GM12878 (cell line): ENCODE results near the gene SESN3. TPM values are rescaled to one million over a fixed set of nuclear protein-coding genes. Genes with fewer than 3 reads are reported as not detected.

ENCODE experiments used
- ATAC-seq: fragments of 200-7000 bp; cut with Tn5 transposase; 3 replicates; pipeline ENCODE4 v1.9.1; 2020; ENCODE audit warnings: mild to moderate bottlenecking, moderate library complexity
- BruUV-seq: library from RNA; stranded (reverse); fragments of 400-500 nt; replicated peaks from 2 replicates; lab custom pipeline; 2021; lab: Mats Ljungman, UMichigan
- CTCF ChIA-PET: fragments of 300-600 bp; sonication (Branson Sonifier 250); formaldehyde crosslinking; extraction: SDS; loops from one replicate; lab custom pipeline; 2021; ENCODE audit warnings: inconsistent platforms; lab: Yijun Ruan, JAX
- POLR2A ChIA-PET: fragments of 350-600 bp; formaldehyde crosslinking; extraction: SDS; loops from one replicate; lab custom pipeline; 2021; ENCODE audit warnings: inconsistent platforms; lab: Charles Lee
- RAD21 ChIA-PET: fragments of 300-600 bp; sonication (Branson Sonifier 250); formaldehyde crosslinking; loops from one replicate; lab custom pipeline; 2023; ENCODE audit warnings: antibody characterized with exemption; ENCODE audit not compliant: unreplicated experiment; lab: Charles Lee
- SMC1A ChIA-PET: fragments of 300-600 bp; sonication (Branson Sonifier 250); formaldehyde crosslinking; loops from one replicate; lab custom pipeline; 2023; ENCODE audit not compliant: unreplicated experiment, uncharacterized antibody; lab: Charles Lee
- DNase-seq: peaks from one replicate; pipeline ENCODE4 v3.0.0-alpha.2; 2011; ENCODE audit warnings: low read depth, low spot score
- FAIRE-seq: peaks from 3 replicates; lab custom pipeline; 2011; peaks lifted over from hg19 to GRCh38; lab: Jason Lieb, UNC
- H2AFZ ChIP-seq: 2 replicates; pipeline ENCODE4 v1.6.0; 2011; ENCODE audit warnings: low read depth, low read length, control low read depth; ENCODE audit not compliant: control insufficient read depth
- H3K27ac ChIP-seq: 2 replicates; pipeline ENCODE4 v1.5.1; 2011; ENCODE audit warnings: control low read depth; ENCODE audit not compliant: control insufficient read depth, insufficient read depth
- H3K27me3 ChIP-seq, 2 experiments: replicated peaks in 1 of 2; 2 replicates each; pipeline versions ENCODE4 v1.6.0 to v1.6.1; 2011; ENCODE audit warnings: low read length in 1 of 2; ENCODE audit not compliant: control insufficient read depth in 2 of 2, insufficient read depth in 2 of 2
- H3K36me3 ChIP-seq, 2 experiments: 2 replicates each; pipeline ENCODE4 v1.5.1; 2011; ENCODE audit warnings: low read length in 1 of 2; ENCODE audit not compliant: control insufficient read depth in 2 of 2, insufficient read depth in 2 of 2
- H3K4me1 ChIP-seq: 2 replicates; pipeline ENCODE4 v1.6.1; 2011; ENCODE audit warnings: mild to moderate bottlenecking, low read length, moderate library complexity, mixed read lengths; ENCODE audit not compliant: control insufficient read depth, insufficient read depth
- H3K4me2 ChIP-seq: 2 replicates; pipeline ENCODE4 v1.6.0; 2011; ENCODE audit warnings: control low read depth; ENCODE audit not compliant: control insufficient read depth, insufficient read depth
- H3K4me3 ChIP-seq: fragments of 200-600 bp; sonication (generic); 2 replicates; pipeline ENCODE4 v1.5.1; 2016
- H3K79me2 ChIP-seq: 2 replicates; pipeline ENCODE4 v1.6.0; 2011; ENCODE audit warnings: low read length; ENCODE audit not compliant: control insufficient read depth, insufficient read depth
- H3K9ac ChIP-seq: 2 replicates; pipeline ENCODE4 v1.8.0; 2011; ENCODE audit warnings: low read length, control low read depth, mixed read lengths; ENCODE audit not compliant: control insufficient read depth, insufficient read depth
- H3K9me3 ChIP-seq: replicated peaks from 3 replicates; pipeline ENCODE4 v1.5.1; 2011; ENCODE audit warnings: mild to moderate bottlenecking, low read length; ENCODE audit not compliant: control insufficient read depth, insufficient read depth
- H4K20me1 ChIP-seq: 2 replicates; pipeline ENCODE4 v1.6.0; 2011; ENCODE audit not compliant: control insufficient read depth, insufficient read depth
- BACH1 ChIP-seq: fragments of 450-650 bp; IDR thresholded peaks from 2 replicates; pipeline ENCODE4 v1.6.1; 2017; ENCODE audit warnings: mild to moderate bottlenecking, borderline replicate concordance
- HCFC1 ChIP-seq: fragments of 150-350 bp; IDR thresholded peaks from 2 replicates; pipeline ENCODE4 v1.6.1; 2014; ENCODE audit warnings: low read length
- HDAC6 ChIP-seq: fragments of 200-600 bp; sonication (generic); IDR thresholded peaks from one replicate; pipeline ENCODE4 v1.8.0; 2017; ENCODE audit warnings: antibody characterized with exemption; ENCODE audit not compliant: unreplicated experiment
- STAT3 ChIP-seq: IDR thresholded peaks from 2 replicates; pipeline ENCODE4 v1.6.1; 2011; ENCODE audit warnings: low read depth, low read length, improper control_type of control experiment
- USF2 ChIP-seq: IDR thresholded peaks from 2 replicates; pipeline ENCODE4 v1.6.1; 2011; ENCODE audit warnings: low read depth, low read length, improper control_type of control experiment, borderline replicate concordance
- WRNIP1 ChIP-seq: IDR thresholded peaks from 2 replicates; pipeline ENCODE4 v1.6.1; 2011; ENCODE audit warnings: low read depth, low read length, improper control_type of control experiment, borderline replicate concordance
- ZBTB11 ChIP-seq: fragments of 450-650 bp; formaldehyde crosslinking; IDR thresholded peaks from 2 replicates; pipeline ENCODE4 v1.5.0; 2022; ENCODE audit warnings: mild to moderate bottlenecking, missing genetic modification characterization
- ZNF592 ChIP-seq: fragments of 450-650 bp; IDR thresholded peaks from 2 replicates; pipeline ENCODE4 v1.6.1; 2017; ENCODE audit warnings: mild to moderate bottlenecking, moderate library complexity
- WGBS: methylation state at CpG from one replicate; pipeline ENCODE4 v1.1.6; 2016; ENCODE audit warnings: low lambda C conversion rate; ENCODE audit not compliant: insufficient replicate concordance, insufficient coverage; ENCODE audit errors: missing lambda C conversion rate; 5-methylcytosine and 5-hydroxymethylcytosine counted together
- in situ Hi-C: fragments of 300-500 bp; cut with MboI; formaldehyde crosslinking; loops from 9 replicates; pipeline ENCODE4 v1.14.3; 2018; ENCODE audit warnings: mixed read lengths
- intact Hi-C: fragments of 100-400 bp; cut with micrococcal nuclease; formaldehyde crosslinking; loops from one replicate; pipeline ENCODE4 v1.14.2; 2022; ENCODE audit not compliant: unreplicated experiment
- polyA plus RNA-seq, 11 experiments: library from polyadenylated mRNA; depleted of rRNA in 4 of 11; unstranded in 6 of 11; stranded (reverse) in 5 of 11; fragments of >200 nt; fragmentation: Nextera tagmentation in 4 of 11; fragmentation: Illumina TruSeq in 1 of 11; extraction: Ambion mirVana in 4 of 11; extraction: Trizol in 1 of 11; gene quantifications; 1 replicate in 1 of 11; 2 replicates in 10 of 11; pipeline versions ENCODE4 v1.2.1 to v1.2.3, GENCODE V29; 2011 to 2016; ENCODE audit warnings: inconsistent platforms in 2 of 11, missing spikeins in 2 of 11, low read depth in 1 of 11
- total RNA-seq, 4 experiments: library from RNA; depleted of rRNA in 3 of 4; stranded (reverse); fragments of >200 nt in 3 of 4; fragmentation: Illumina TruSeq in 1 of 4; extraction: Trizol in 1 of 4; gene quantifications; 2 replicates each; pipeline versions ENCODE4 v1.2.1 to v1.2.3, GENCODE V29; 2013 to 2021

SESN3 gene
- total and polyA plus RNA-seq, 10 of the 15 experiments (the other 5 are each of a cell fraction or from before 2014, with no cell fraction given): 0.64 to 6.7 (median 3.0) TPM

- no peak for TF ChIP-seq ZNF592
- TF ChIP-seq WRNIP1: no peak
- TF ChIP-seq HDAC6: no peak
- TF ChIP-seq HCFC1: no peak
These were observed 46.9 kb upstream of the SESN3 start (continued) for GRCh38 chr11:95277868-95278267.

- Histone ChIP-seq H3K4me3 (no peak overlapping the region), H3K79me2 (no peaks in the 10 kb centered on the region), H3K4me2 (no peak overlapping the region), H4K20me1 (no peaks in the 10 kb centered on the region), H3K9ac (no peak overlapping the region), H3K36me3 (no peaks in the 10 kb centered on the region), H3K27me3 (peaks cover 0 to 5% of the 10 kb centered on the region in 2 experiments; a peak in 1 of 4 replicates), H3K4me1 (peaks cover 6% of the 10 kb centered on the region), H3K9me3 (no peaks in the 10 kb centered on the region), H3K27ac (no peak overlapping the region), H2AFZ (no peak overlapping the region)
- ChIA-PET POLR2A (no interaction called here), CTCF (interaction anchor here (1.0 to 1.9 kb wide), 4 partner anchors 10 to 429 kb away, joined by 3 to 5 read pairs (median 4); no protein-coding TSS in a partner anchor), RAD21 (interaction anchor here (1.0 to 1.2 kb wide), 2 partner anchors 45 to 62 kb away, joined by 3 read pairs; partner anchors contain the start of gene SESN3), SMC1A (interaction anchor here (0.7 to 1.5 kb wide), 5 partner anchors 10 to 291 kb away, joined by 3 to 6 read pairs (median 5); no protein-coding TSS in a partner anchor)
- no TSS peak for BruUV-seq
- no peak for ATAC-seq
- FAIRE-seq: no peak
- intact Hi-C loops (no loop called here), in situ Hi-C loops (no loop called here)
- no peak for TF ChIP-seq BACH1
- TF ChIP-seq STAT3: no peak
- no peak for TF ChIP-seq USF2
- no peak for TF ChIP-seq ZBTB11 (CRISPR knock-in tag)
- 63% methylated on average over 4 of the region's 4 CpGs for WGBS
- no peak for DNase-seq
These were observed 45.1 kb upstream of the SESN3 start for GRCh38 chr11:95276139-95276538.
